ENCODE measurements around the gene MYPOP. TPM values are rescaled to one million over a fixed set of nuclear protein-coding genes. Genes with fewer than 3 reads are reported as not detected.

Gene MYPOP
- total RNA-seq, 2 experiments from 2014 or later: 5.2 to 15.6 TPM

DNA sequence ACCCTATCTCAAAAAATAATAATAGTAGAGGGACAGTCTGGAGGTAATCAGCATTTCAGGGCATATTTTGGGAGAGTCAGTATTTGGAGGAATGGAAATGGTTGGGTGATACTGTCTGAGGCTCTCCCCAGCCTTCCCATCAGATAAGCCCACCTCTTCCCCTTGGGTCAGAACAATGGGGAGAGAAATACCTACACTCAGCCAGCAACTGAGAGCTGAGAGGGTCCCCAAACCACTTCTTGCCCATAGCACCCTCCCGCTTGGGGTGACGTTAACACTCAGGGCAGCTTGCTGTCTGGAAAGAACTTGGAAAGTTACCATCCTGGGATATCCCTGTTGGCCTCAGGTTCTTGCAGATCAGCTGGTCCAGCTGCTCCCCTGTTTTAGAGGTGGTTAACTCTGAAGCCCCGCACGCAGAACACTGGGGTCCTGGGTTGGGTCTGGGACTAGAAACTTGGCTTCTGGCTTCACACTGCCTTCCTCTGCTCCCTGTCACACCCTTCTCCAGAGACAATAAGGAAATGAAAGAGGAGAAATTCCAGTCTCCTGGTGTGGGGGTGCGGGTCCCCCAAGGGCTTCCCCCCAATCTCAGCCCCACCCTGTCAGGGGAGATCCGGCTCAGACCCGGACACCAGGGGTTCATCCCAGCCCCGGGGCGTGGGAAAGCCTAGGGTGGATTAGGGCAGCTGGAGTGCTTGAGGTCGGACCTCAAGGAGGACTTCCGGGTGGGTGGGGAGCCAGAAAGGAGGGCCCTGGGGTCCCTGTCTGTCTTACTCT lies 35.8 kb downstream of the MYPOP start:
- intact Hi-C loops (cut with micrococcal nuclease; ENCODE audit: unreplicated experiment): no loop called here
- no TSS peak for BruUV-seq (replicated peaks)
- no peaks in the 10 kb centered on the region for H3K9me3 ChIP-seq (ENCODE audit: low read length)
- peaks cover 9% of the 10 kb centered on the region for H3K4me1 ChIP-seq (ENCODE audit: insufficient read depth, low read length, poor library complexity, severe bottlenecking)
- ChIA-PET CTCF (ENCODE audit: unreplicated experiment) (no interaction called here), POLR2A (no interaction called here)
- no peak for DNase-seq (ENCODE audit: low spot score)
- no peak overlapping the region for H3K27ac ChIP-seq (ENCODE audit: low read depth, low read length, poor library complexity, severe bottlenecking)
- H2AFZ ChIP-seq (ENCODE audit: low read length): no peak overlapping the region
- no peak overlapping the region for H3K4me3 ChIP-seq (ENCODE audit: low read depth, low read length, poor library complexity, severe bottlenecking)
- peaks cover 8% of the 10 kb centered on the region for H3K79me2 ChIP-seq (ENCODE audit: insufficient read depth, low read depth, low read length)
- H4K20me1 ChIP-seq (ENCODE audit: insufficient read depth, low read length): no peaks in the 10 kb centered on the region
- TF ChIP-seq CTCF (conservative IDR thresholded peaks at IDR 0.05; ENCODE audit: low read length) (no peak), EZH2phosphoT487 (IDR thresholded peaks at IDR 0.05; ENCODE audit: borderline replicate concordance, low read depth, low read length) (no peak)
- H3K9me2 ChIP-seq (ENCODE audit: insufficient read depth, low read length): no peaks in the 10 kb centered on the region
- no peaks in the 10 kb centered on the region for H3K36me3 ChIP-seq (ENCODE audit: insufficient read depth, low read length)
- no peak overlapping the region for H3K4me2 ChIP-seq (ENCODE audit: low read length)

- no peaks in the 10 kb centered on the region for H3K9me3 ChIP-seq (ENCODE audit: low read length)
- peaks cover 19% of the 10 kb centered on the region for H3K4me1 ChIP-seq (ENCODE audit: insufficient read depth, low read length, poor library complexity, severe bottlenecking)
- intact Hi-C loops (cut with micrococcal nuclease; ENCODE audit: unreplicated experiment): no loop called here
- TF ChIP-seq CTCF (conservative IDR thresholded peaks at IDR 0.05; ENCODE audit: low read length) (no peak), EZH2phosphoT487 (IDR thresholded peaks at IDR 0.05; ENCODE audit: borderline replicate concordance, low read depth, low read length) (no peak)
- POLR2A ChIA-PET: no interaction called here
- H2AFZ ChIP-seq (ENCODE audit: low read length): no peak overlapping the region
- peaks cover 5% of the 10 kb centered on the region; the same call in 1 of the 2 replicates for H3K36me3 ChIP-seq (ENCODE audit: insufficient read depth, low read length)
- peaks cover 20% of the 10 kb centered on the region for H3K79me2 ChIP-seq (ENCODE audit: insufficient read depth, low read depth, low read length)
- H3K9me2 ChIP-seq (ENCODE audit: insufficient read depth, low read length): no peaks in the 10 kb centered on the region
- no peak for DNase-seq (ENCODE audit: low spot score)
- no TSS peak for BruUV-seq (replicated peaks)
- H4K20me1 ChIP-seq (ENCODE audit: insufficient read depth, low read length): no peaks in the 10 kb centered on the region
- CTCF ChIA-PET (ENCODE audit: unreplicated experiment): no interaction called here
- H3K4me3 ChIP-seq (ENCODE audit: low read depth, low read length, poor library complexity, severe bottlenecking): no peak overlapping the region
- no peak overlapping the region for H3K27ac ChIP-seq (ENCODE audit: low read depth, low read length, poor library complexity, severe bottlenecking)
- no peak overlapping the region for H3K4me2 ChIP-seq (ENCODE audit: low read length)
These were observed 37.0 kb downstream of the MYPOP start for GRCh38 chr19:45865269-45865948.

- Histone ChIP-seq H3K4me1 (ENCODE audit: insufficient read depth, low read length, poor library complexity, severe bottlenecking) (peaks cover 20% of the 10 kb centered on the region), H3K4me2 (ENCODE audit: low read length) (peak overlapping the region; percentile 91; the same call in 1 of the 2 replicates), H3K36me3 (ENCODE audit: insufficient read depth, low read length) (peaks cover 12% of the 10 kb centered on the region), H3K4me3 (ENCODE audit: low read depth, low read length, poor library complexity, severe bottlenecking) (no peak overlapping the region), H3K27ac (ENCODE audit: low read depth, low read length, poor library complexity, severe bottlenecking) (no peak overlapping the region), H2AFZ (ENCODE audit: low read length) (no peak overlapping the region), H4K20me1 (ENCODE audit: insufficient read depth, low read length) (no peaks in the 10 kb centered on the region), H3K9me2 (ENCODE audit: insufficient read depth, low read length) (no peaks in the 10 kb centered on the region), H3K79me2 (ENCODE audit: insufficient read depth, low read depth, low read length) (peaks cover 28% of the 10 kb centered on the region), H3K9me3 (ENCODE audit: low read length) (no peaks in the 10 kb centered on the region)
- CTCF ChIA-PET (ENCODE audit: unreplicated experiment): no interaction called here
- TF ChIP-seq EZH2phosphoT487 (IDR thresholded peaks at IDR 0.05; ENCODE audit: borderline replicate concordance, low read depth, low read length) (no peak), CTCF (conservative IDR thresholded peaks at IDR 0.05; ENCODE audit: low read length) (no peak)
- POLR2A ChIA-PET: interaction anchor here (2.1 kb wide), 1 partner anchor 38 kb away, joined by 8 read pairs; the partner anchor contains the start of gene MYPOP
- intact Hi-C loops (cut with micrococcal nuclease; ENCODE audit: unreplicated experiment): no loop called here
- BruUV-seq (replicated peaks): no TSS peak
- no peak for DNase-seq (ENCODE audit: low spot score)
These were observed 37.8 kb downstream of the MYPOP start for GRCh38 chr19:45864629-45865082.
